Myocyte (in vitro differentiated cells): Measurements from ENCODE around the gene SLC39A3. TPM values are rescaled to one million over a fixed set of nuclear protein-coding genes. Genes with fewer than 3 reads are reported as not detected.
"Not testable (repeated sequence)": the region's sequence is repeated elsewhere in the genome, so short reads cannot be mapped to it uniquely, and the experiment has no call there.

Experiments used
- DNase-seq: peaks from one replicate; pipeline ENCODE4 v3.0.0-alpha.2; 2012; ENCODE audit warnings: low read depth
- total RNA-seq: library from RNA; depleted of rRNA; stranded (reverse); fragments of >200 nt; gene quantifications from 2 replicates; pipeline ENCODE4 v1.2.3, GENCODE V29; 2014

Gene SLC39A3
- total RNA-seq, 1 donor from 2014 or later: 35.5 TPM

DNA sequence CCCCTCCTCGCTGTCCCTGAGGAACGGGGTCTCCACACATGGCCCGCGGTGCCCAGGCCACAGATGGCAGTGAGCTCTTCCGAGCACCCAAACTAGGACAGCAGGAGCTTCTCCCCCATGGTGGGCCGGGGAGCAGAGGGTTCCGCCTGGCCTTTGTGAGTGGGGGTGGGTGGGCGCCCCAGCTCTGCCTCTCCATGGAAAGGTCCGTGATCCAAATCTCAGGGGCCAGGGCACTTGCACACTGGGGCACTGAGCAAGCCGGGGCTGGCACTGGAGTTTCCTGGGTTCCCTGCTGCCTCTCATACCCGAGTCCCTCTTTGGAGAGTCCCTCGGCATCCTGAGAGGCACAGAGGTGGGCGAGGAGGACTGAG, 16.5 kb downstream of the SLC39A3 start:
- no peak for DNase-seq

DNA sequence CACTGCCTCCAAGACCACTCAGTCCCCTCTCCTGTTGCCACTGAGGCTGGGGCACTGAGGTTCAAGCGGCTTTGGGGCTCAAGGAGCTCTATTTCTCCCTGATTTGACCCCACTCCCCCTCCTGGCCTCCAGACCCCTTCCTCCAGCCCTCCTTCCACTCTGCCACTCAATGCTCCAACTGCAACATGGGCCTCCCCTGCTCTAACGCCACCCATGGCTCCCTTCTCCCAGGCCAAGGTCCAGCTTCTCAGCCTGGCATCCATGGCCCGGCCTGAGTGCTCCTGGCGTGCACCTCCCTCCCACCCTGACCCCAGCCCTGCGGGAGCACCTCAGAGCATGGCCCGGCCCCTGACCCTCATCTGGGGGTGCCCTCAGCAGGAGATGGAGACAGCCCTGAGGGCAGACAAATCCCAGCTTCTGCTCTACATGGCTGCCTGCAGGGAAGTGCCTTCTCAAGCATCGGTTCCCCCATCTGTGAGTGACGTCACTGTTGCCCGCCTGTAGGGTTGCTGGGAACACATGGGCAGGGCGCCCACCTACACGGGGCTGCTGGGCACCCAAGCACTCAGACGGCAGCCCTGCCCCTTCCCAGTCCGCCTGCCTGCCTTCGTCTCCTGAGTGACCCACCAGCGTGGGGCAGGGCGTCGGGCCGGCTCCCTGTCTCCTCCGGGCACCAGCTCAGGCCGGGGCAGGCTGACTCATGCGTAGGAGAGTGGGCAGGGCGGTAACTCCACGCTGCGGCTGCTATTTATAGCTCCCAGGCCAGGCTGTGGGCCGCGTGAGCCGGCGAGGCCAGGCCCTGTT, 17.1 kb downstream of the SLC39A3 start:
- DNase-seq: peak; percentile 91

DNA sequence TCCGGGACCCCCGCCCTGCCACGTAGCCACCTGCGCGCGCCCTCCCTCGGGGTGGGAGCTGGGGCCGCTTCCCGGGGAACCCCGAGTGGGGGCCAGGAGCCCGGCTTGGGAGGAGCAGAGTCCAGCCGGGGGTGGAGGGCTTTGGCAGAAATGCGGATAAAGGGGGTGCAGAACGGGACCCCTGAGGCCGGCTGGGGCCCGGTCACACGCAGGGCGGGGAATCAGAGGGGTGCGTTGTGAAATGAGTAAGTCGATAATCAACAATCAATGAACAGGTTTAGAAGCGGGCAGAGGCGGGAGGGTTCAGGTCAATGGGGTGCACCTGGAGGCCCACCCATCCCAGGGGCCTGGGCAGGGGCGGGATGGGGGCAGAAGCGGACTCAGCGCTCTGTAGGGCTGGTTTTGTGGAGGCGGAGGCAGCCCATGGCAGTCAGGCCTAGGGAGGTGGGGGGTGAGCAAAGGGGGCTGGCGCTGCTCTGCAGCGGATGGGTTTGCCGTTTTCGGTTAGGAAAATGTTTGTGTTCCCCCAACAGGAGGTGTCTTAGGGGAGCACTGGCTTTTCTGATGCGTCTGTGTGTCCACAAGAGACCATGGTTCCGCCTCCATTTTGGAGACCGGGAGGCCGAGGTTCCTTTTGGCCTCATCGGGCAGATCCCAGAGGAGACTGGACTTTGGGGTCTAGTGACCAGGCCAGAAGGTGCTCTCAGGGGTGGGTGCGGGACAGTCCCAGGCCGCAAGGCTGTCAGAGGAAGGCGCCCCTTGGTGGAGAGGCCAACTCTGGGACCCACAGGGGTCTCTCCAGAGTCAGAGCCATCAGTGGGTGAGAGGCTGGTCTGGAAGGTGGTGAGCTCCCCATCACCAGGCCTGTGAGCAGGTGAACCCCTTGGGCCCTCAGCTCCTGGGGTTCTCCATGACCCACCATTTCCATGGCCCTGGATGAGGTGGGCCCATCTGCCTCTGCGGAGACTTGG, 18.0 kb downstream of the SLC39A3 start:
- no peak for DNase-seq

DNA sequence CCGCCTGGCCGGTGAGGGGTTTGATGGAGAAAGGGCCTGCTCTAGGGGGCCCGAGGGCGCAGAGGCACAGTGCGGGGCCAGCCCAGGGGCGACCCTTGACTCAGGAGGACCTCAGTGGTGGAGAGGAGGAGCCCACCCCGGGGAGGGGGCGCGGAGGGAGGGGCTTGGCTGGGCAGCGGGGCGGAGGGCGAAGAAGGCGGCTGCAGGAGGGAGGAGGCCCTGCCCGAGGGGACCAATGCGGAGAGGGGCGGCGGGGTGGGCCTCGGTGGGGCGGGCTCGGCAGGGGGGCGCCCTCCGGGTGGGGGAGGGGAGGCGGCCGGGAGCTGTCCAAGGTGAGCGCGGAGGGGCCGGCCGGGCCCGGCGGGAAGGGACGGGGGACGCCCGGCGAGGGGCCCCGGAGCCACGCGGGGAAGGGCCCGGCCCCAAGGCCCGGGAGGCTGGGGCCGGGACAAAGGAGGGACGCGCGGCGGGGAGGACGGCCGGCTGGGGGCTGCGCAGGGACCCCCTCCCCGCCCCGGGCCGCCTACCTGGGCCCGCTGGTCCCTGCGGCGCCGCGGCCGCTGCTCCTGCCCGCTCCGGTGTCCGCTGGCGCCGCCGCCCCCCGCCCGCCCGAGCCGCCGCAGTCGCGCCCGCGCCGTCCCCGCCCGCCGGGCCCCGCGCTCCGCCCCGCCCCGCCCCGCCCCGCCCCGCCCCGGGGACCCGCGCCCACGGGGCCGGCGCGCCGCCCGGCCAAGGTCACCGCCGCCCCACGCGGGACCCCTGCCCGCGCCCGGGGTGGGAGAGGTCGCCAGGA, 18.8 kb downstream of the SLC39A3 start, which contains the start of gene DIRAS1:
TSS of gene DIRAS1 (minus strand) at position 596 of the 793 bp plus-strand sequence. CDS start 3,566 bp downstream, outside the sequence.
- DNase-seq: no peak

DNA sequence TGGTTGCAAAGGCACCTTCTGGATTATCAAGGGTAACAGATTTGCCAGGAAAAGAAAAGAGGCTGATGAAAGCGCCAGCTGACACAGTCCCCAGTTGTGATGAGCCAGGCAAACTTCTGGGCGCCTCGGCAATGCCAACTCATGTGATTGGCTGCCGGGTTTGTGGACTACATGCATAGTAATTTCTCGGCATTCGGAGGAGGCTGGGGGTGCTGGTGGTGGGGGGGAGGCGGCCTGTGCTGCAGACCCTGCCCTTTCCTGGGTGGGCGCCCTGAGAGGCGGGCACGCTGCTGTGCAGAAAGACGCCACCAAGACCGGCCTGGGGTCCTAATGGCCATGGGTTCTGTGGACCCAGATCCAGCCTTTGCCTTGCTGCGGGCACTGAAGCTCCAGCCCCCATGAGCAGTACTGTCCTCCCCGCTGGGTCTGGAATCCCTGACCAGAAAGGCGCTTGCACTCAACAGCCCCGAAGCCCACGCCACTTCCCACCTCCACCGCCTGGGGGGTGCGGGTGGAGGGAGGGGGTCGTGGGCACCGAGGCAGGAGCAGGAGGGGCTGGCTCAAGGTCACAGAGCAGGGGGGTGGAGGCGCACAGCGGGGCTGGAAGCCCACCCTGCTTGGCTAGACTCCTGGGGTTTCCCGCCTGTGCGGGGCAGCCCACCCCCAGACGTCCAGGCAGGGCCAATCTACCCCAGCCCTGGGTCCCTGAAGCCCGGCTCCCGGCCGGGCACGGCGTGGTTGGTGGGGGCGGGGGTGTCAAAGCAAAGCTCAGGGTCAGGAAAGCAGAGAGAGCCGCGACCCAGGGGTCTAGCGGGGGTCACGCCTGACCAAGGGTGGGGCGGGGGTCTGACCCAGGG, 19.7 kb downstream of the SLC39A3 start:
- peak; percentile 52 for DNase-seq

DNA sequence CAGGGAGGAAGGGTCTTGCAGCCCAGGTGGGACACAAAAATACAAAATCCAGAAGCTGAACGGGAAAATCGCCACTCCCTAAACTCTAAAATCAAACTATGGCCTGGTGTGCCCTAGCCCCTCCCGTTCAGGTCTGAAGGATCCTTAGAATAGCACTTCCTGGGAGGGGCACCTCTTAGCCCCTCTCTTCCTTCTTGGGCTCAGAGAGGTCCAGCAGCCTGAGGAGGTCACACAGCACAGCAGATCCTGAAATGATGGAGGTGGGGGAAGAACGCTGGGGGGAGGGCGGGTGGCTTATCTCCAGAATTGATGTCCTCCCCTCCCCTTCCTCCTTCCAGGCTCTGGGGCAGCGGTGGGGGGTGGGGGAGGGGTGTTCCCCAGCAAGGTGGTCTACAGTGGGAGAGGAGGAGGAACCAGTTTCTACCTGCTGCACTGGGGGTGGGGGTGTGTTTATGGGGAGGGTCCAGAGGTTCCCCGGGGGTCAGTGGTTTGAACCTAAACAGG, 20.5 kb downstream of the SLC39A3 start:
- DNase-seq: no peak

DNA sequence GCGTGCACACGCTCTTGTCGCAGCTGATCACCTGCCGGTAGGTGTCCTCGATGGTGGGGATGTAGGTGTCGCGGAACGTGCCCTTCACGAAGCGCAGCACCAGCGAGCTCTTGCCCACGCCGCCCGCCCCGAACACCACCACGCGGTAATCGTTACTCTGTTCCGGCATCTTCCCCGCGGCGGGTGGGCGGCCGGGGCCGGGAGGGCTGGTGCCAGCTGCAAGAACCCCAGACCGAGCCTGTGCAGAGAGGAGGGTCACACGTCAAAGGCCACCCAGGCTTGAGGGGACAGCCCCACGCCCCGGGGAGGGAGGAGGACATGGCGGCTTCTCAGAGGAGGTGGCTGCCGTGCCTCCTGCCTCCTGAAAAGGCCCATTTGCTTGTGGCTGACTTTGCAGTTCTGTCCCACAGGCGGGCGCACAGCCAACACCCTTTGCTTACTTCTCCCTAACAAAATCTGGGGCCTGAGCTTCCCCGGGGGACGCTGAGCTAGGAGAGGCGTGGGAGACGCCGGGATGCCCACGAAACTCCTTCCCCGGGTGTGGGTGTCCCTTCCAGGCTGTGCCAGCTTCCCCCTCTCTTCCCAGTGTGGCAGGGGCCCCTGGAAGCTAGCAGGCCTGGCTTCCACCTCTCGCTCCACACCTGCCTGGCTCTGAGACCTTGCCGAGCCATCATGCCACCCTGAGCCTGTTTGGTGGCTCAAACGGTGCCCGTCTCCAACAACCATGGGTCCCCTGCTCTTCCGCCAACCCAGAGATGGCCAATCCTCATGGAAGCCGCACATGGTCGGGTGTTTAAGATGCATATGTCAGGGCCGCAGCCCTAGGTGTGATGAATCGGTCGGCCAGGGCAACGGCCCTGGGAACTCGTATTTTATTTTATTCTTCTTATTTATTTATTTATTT, 21.9 kb downstream of the SLC39A3 start:
- no peak for DNase-seq

DNA sequence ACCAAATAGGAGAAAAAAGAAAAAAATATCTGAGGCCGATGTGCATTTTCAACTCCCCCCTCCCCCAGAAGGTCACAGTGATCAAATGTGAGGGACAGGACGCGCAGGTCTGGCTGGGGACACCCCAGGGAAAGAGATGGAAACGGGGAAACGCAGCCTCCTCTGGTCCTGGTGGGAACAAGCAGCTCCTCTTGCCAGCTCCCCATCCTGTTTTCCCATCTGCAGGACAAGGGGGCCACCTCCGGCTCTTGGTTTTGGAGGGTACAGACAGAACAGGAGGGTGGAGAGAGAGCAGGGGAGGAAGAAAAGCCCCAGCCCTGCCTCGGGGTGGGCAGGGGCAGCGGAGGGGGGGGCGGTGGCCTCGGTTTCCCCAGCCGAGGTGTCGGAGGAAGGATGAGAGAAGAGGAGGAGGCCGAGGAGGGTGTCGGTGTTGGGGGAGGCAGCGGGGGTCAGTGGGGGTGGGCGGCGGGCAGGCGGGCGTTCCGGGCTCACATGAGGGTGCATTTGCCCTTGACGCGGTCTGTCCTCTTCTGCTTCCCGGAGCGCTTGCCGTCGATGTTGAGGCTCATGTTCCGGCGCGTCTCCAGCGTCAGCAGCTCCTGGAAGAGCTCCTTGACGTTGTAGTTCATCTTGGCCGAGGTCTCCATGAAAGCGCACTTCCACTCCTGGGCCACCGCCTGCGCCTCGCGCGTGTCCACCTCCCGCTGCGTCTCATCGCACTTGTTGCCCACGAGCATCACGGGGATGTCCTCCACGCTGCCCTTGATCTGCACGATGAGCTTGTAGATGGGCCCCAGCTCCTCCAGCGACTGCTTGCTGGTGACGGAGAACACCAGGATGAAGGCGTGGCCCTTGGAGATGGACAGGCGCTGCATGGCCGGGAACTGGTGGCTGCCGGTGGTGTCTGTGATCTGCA, 22.8 kb downstream of the SLC39A3 start:
- DNase-seq: no peak

DNA sequence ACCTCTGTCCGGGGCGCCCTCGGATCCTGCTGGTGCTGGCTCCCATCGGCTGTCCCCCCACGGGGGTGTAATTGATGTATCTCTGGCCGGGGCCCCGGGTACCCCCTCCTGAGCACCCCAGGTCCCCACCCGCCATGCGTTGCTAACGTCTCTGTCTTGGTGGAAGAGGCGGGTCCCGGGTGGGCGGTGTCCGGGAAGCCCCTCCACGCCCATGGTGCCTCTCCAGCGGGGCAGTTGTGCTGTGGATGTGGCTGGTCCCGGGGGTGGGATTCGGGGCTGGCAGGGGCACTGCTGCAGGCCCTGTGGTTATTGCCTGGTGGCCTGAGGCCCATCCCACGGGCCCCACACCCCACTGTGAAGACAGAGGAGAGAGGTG, 23.6 kb downstream of the SLC39A3 start:
- DNase-seq: no peak

DNA sequence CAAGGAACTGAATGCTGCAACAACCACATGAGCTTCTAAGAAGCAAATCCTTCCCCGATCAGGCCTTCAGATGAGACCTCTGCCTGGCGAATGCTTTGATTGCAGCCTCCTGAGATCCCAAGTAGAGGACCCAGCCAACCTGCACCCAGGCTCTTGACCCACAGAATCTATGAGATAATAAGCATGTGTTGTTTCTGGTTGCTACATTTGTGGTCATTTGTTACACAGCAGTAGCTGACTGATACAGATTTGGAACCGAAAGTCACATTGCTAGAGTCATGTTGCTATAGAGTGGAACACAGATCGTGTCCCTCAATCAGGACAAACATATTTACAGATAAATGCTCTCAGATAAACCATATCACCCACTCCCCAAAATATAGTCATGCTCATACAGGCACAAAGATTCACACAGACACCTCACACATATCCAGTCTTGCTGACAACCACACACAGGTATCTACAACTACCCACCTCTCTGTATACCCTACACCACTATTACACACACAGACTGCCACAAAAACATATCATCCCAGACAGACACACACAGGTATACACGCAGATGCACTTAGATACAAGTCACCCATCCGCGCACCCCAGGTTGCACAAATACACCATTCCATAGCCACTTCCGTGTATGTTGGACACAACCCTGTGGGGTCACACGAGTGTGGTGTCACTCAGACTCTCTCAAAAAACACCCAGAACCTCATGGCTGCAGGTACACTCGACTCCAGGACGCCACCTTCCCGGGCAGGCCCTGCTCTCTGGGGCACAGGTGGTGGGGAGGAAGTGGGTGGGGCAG, 24.1 kb downstream of the SLC39A3 start:
- no peak for DNase-seq

DNA sequence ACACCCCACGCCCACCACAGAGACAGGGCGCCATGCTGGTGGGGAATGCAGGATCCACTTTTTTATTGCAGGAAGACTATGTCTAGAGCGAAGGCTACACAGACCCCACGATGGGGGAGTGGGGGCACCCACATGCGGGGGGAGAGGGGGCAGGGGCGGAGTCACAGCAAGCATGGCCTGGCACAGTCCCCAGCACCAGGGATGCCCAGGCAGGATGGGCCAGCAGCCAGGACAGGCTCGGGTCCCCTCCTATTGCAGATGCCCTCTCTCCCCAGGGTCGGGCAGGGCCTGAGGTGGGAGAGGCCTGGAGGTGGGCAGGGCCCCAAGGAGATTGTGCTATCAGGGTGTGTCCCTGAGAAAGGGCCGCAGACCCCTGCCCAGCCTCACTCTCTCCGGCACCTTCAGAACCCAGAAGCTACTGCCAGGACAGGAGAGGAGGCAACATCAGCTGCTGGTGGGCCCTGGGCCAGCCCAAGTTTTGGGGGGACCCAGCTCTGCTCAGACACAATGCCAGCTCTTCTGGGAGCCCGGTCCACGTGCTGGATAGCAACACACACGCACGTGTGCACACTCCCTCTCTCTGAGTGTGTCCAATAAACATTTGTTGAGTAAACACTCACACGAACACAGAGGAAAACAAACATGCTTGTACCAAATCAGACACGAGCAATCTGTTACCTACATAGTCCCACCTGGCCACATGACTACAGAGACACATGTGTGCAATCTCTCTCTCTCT, 25.1 kb downstream of the SLC39A3 start:
- DNase-seq: no peak

DNA sequence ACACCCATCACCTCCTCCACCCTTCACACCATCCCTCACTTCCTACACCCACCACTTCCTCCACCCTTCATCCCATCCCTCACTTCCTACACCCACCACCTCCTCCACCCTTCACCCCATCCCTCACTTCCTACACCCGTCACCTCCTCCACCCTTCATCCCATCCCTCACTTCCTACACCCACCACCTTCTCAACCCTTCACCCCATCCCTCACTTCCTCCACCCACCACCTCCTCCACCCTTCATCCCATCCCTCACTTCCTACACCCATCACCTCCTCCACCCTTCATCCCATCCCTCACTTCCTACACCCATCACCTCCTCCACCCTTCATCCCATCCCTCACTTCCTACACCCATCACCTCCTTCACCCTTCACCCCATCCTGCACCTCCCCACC, 25.7 kb downstream of the SLC39A3 start:
- DNase-seq: not testable (repeated sequence)

DNA sequence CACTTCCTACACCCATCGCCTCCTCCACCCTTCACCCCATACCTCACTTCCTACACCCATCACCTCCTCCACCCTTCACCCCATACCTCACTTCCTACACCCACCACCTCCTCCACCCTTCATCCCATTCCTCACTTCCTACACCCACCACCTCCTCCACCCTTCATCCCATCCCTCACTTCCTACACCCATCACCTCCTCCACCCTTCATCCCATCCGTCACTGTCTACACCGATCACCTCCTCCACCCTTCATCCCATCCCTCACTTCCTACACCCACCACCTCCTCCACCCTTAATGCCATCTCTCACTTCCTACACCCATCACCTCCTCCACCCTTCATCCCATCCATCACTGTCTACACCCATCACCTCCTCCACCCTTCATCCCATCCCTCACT, 26.6 kb downstream of the SLC39A3 start:
- not testable (repeated sequence) for DNase-seq

DNA sequence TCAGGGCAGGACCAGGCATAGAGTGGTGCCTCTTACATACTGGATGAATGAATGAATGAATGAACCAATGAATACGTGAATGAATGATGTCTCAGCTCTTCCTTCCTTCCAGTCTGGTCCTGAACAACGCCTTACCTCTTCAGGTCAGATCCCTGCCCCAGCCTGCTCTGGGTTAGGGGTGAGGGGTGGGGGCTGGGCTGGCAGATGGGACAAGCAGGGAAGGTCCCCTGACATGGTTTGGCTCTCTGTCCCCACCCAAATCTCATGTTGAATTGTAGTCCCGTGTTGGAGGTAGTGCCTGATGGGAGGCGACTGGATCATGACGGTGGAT, 28.0 kb downstream of the SLC39A3 start:
- no peak for DNase-seq

DNA sequence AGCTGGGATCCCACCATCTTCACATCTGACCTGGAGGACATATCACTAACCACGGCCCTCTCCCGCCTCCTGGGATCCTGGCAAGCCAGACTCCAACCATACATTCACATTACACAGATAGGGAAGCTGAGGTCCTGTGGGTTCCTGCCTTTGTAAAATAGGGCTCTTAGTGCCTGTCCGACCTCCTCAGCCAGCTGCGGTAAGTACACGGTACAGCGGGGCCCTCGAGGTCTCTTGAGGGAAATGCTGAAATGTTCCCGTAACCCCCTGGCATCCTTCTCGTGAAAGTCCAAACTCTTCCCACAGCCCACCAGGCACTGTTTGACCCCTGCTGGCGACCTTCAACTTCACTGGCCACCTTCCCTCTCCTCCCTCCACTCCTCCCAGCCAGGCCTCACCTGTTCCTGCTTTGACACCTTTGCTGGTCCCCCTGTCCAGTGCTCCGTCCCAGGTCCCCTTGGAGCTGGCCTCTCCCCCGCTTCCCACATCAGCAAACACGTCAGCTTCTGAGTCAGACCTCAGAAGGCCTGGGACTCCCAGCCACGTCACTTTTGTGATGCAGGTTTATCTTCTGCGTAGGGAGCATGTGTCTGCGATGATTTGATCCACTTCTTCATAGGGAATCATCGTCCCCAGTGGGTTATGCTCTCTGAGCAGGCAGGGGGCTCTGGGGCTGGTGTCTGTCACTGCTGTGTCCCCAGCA, 28.5 kb downstream of the SLC39A3 start:
- DNase-seq: peak; percentile 18

DNA sequence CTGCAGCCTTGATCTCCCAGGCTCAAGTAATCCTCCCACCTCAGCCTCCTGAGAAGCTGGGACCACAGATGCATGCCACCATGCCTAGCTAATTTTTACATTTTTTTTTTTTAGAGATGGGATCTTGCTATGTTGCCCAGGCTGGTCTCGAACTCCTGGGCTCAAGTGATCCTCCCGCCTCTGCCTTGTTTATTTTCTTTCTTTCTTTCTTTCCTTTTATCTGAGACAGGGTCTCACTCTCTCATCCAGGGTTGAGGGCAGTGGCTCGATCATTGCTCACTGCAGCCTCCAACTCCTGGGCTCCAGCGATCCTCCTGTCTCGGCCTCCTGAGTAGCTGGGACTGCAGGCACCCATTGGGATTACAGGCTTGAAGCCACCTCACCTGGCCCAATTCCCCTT, 33.6 kb downstream of the SLC39A3 start:
- no peak for DNase-seq
